ENCODE data around the gene GRID1. TPM values are rescaled to one million over a fixed set of nuclear protein-coding genes. Genes with fewer than 3 reads are reported as not detected.

GRID1 gene
- polyA plus RNA-seq, 1 donor (not counting 4 experiments of a cell fraction or from before 2014, with no cell fraction given) = 0.01 TPM

DNA sequence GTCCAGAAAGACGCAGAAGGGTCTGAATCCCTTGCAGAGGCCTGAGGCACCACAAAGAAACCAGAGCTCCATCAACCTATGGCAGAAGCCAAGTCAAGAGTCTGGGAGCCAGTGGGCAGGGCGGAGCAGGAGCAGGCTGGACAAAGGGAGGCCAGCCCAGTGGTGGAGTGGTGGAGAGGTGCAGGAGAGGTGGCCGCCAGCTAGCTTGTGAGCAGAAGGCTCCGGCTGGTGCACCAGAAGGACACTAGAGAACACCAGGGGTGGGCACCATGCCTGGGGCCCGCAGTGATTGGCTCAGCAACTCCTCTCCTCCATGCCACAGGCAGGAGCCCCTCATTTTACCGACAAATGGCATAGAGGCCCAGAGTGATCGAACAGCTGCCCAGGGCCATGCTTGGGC lies 186.6 kb downstream of the GRID1 start:
- DNase-seq (ENCODE audit: low read depth, low spot score) (no peak), FAIRE-seq (no peak)
- Histone ChIP-seq H3K36me3 (ENCODE audit: control insufficient read depth in 2 of 2, extremely low read depth in 1 of 2, insufficient read depth in 2 of 2, low read length in 2 of 2) (no peaks in the 10 kb centered on the region), H3K9me1 (ENCODE audit: control insufficient read depth, extremely low read depth, insufficient read depth, low read length) (no peaks in the 10 kb centered on the region), H3K4me2 (ENCODE audit: control insufficient read depth, extremely low read depth, insufficient read depth, low read depth, low read length) (no peak overlapping the region), H3K9ac (ENCODE audit: control insufficient read depth, extremely low read depth, insufficient read depth, low read length) (no peak overlapping the region), H3K4me1 (ENCODE audit: control insufficient read depth, extremely low read depth, insufficient read depth, low read length) (no peaks in the 10 kb centered on the region), H3K9me3 (ENCODE audit: control insufficient read depth, low read depth, low read length) (no peaks in the 10 kb centered on the region), H3K27me3 (ENCODE audit: control insufficient read depth, extremely low read depth, insufficient read depth, low read length) (no peaks in the 10 kb centered on the region), H3K27ac (ENCODE audit: control insufficient read depth, insufficient read depth, low read length) (no peak overlapping the region), H2AFZ (ENCODE audit: control insufficient read depth, low read length) (no peak overlapping the region), H3K4me3 (ENCODE audit: control insufficient read depth in 2 of 3, extremely low read depth in 1 of 3, insufficient read depth in 2 of 3, low read depth in 1 of 3, low read length in 3 of 3) (no peak overlapping the region), H4K20me1 (ENCODE audit: control insufficient read depth, extremely low read depth, insufficient read depth, low read length) (no peaks in the 10 kb centered on the region), H3K79me2 (ENCODE audit: control insufficient read depth, insufficient read depth, low read length) (no peaks in the 10 kb centered on the region)
- dilution Hi-C loops (cut with MboI; ENCODE audit: extremely low pct_ligation_motif_present, low sequenced_read_pairs) = no loop called here
- TF ChIP-seq EZH2 (IDR thresholded peaks at IDR 0.05; ENCODE audit: low read length) (no peak), CTCF (optimal IDR thresholded peaks at IDR 0.05 in 1 of 3, IDR thresholded peaks at IDR 0.05 in 1 of 3, conservative IDR thresholded peaks at IDR 0.05 in 1 of 3; ENCODE audit: extremely low read depth in 1 of 3, insufficient read depth in 2 of 3, low read length in 3 of 3) (no peak)

GRCh38 chr10:86179153-86179524 lies 187.5 kb downstream of the GRID1 start:
- no peak for FAIRE-seq
- H3K79me2 ChIP-seq (ENCODE audit: control insufficient read depth, insufficient read depth, low read length) = no peaks in the 10 kb centered on the region

More at GRCh38 chr10:86179153-86179524, 187.5 kb downstream of the GRID1 start:
- Histone ChIP-seq H3K4me2 (ENCODE audit: control insufficient read depth, extremely low read depth, insufficient read depth, low read depth, low read length) (no peak overlapping the region), H2AFZ (ENCODE audit: control insufficient read depth, low read length) (no peak overlapping the region), H3K27ac (ENCODE audit: control insufficient read depth, insufficient read depth, low read length) (no peak overlapping the region), H3K9ac (ENCODE audit: control insufficient read depth, extremely low read depth, insufficient read depth, low read length) (no peak overlapping the region), H3K4me1 (ENCODE audit: control insufficient read depth, extremely low read depth, insufficient read depth, low read length) (no peaks in the 10 kb centered on the region), H3K9me3 (ENCODE audit: control insufficient read depth, low read depth, low read length) (no peaks in the 10 kb centered on the region), H3K27me3 (ENCODE audit: control insufficient read depth, extremely low read depth, insufficient read depth, low read length) (no peaks in the 10 kb centered on the region), H4K20me1 (ENCODE audit: control insufficient read depth, extremely low read depth, insufficient read depth, low read length) (no peaks in the 10 kb centered on the region), H3K36me3 (ENCODE audit: control insufficient read depth in 2 of 2, extremely low read depth in 1 of 2, insufficient read depth in 2 of 2, low read length in 2 of 2) (no peaks in the 10 kb centered on the region), H3K4me3 (ENCODE audit: control insufficient read depth in 2 of 3, extremely low read depth in 1 of 3, insufficient read depth in 2 of 3, low read depth in 1 of 3, low read length in 3 of 3) (no peak overlapping the region), H3K9me1 (ENCODE audit: control insufficient read depth, extremely low read depth, insufficient read depth, low read length) (no peaks in the 10 kb centered on the region)
- no peak for TF ChIP-seq EZH2 (IDR thresholded peaks at IDR 0.05; ENCODE audit: low read length)
- no peak for TF ChIP-seq CTCF (optimal IDR thresholded peaks at IDR 0.05 in 1 of 3, IDR thresholded peaks at IDR 0.05 in 1 of 3, conservative IDR thresholded peaks at IDR 0.05 in 1 of 3; ENCODE audit: extremely low read depth in 1 of 3, insufficient read depth in 2 of 3, low read length in 3 of 3)
- DNase-seq (ENCODE audit: low read depth, low spot score) = no peak
- dilution Hi-C loops (cut with MboI; ENCODE audit: extremely low pct_ligation_motif_present, low sequenced_read_pairs) = no loop called here
